ENCODE results near the gene LRTM1. TPM values are rescaled to one million over a fixed set of nuclear protein-coding genes. Genes with fewer than 3 reads are reported as not detected.

Gene LRTM1
- total RNA-seq, 1 donor from 2014 or later: not detected

DNA sequence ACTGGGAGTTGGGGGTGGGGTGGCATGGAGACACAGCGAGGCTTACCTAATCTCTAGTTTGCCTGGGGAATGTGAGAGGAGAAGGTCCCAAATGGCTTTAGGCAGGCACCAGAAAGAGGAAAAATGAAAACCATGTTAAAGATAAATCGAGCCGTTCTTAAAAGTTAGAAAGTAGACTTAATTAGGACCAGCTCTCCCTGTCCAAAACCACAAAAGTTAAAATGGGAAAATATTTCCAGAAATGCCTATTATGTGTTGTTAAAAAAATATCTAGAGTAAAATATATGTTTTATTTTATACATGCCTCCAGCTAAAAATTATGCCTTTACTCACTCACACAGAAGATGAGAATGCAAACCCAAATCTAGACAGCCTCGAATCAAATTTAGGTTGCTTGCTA is 50.1 kb downstream of the LRTM1 start:
- Mint-ChIP-seq H3K9me3 (no peaks in the 10 kb centered on the region), H3K27me3 (ENCODE audit: low read depth) (no peaks in the 10 kb centered on the region), H3K36me3 (ENCODE audit: low read depth) (no peaks in the 10 kb centered on the region), H3K4me3 (ENCODE audit: low read depth) (no peak overlapping the region), H3K27ac (no peak overlapping the region), H3K4me1 (ENCODE audit: low read depth) (no peaks in the 10 kb centered on the region)
- intact Hi-C loops (cut with micrococcal nuclease): no loop called here
- no peak for DNase-seq (ENCODE audit: low spot score)

DNA sequence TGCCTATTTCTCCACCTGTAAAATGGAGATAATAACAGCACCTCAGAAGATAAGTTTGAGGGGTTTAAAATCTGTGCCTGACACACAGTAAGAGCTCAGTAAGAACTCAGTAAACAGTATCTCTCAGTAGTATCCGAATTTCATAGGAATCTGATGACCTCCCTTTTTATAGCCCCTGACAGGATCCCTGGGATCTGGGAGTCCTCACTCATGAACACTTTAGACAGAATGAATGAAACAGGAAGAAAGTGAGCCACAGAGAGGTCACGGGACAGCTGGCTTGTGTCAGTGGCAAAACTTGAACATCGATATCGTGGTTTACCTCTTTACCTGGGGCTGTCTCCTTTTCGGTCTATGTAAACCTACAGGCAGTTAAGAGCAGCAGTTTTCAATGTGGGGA is 51.2 kb downstream of the LRTM1 start:
- no peaks in the 10 kb centered on the region for H3K4me1 Mint-ChIP-seq (ENCODE audit: low read depth)
- no peaks in the 10 kb centered on the region for H3K27me3 Mint-ChIP-seq (ENCODE audit: low read depth)
- H3K9me3 Mint-ChIP-seq: no peaks in the 10 kb centered on the region
- intact Hi-C loops (cut with micrococcal nuclease): no loop called here
- H3K36me3 Mint-ChIP-seq (ENCODE audit: low read depth): no peaks in the 10 kb centered on the region
- no peak overlapping the region for H3K4me3 Mint-ChIP-seq (ENCODE audit: low read depth)
- no peak for DNase-seq (ENCODE audit: low spot score)
- no peak overlapping the region for H3K27ac Mint-ChIP-seq

DNA sequence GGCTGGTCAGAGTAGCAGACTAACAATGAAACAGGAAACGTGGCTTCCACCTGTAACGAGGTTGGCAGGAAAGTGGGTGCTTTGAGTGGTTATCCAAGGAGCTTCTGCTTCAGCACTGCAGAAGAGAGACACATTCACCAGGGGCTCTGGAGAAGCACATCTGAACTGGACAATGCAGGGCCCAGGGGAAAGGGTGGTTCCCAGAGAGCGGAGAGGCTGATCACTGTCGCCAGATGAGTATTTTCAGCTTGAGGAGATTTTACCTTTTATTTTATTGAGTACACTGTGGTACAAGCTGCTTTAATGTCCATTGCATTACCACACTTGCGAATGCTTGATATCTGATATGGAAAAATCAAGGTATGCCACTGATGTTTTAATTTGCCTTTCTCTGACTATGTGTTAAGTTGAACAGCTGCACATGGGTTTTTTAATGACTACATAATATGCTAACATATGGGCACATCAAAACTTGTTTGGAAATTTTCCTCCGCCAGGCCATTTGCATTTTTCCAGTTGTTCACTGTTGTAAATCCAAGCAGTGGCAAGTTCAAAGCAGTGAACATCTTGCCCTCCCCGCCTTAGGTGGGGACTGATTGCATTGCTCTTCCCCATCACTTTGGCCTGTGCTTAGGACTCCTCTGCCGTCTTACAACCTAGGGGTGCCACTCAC is 52.1 kb downstream of the LRTM1 start:
- Mint-ChIP-seq H3K9me3 (no peaks in the 10 kb centered on the region), H3K27me3 (ENCODE audit: low read depth) (no peaks in the 10 kb centered on the region), H3K4me3 (ENCODE audit: low read depth) (no peak overlapping the region), H3K4me1 (ENCODE audit: low read depth) (no peaks in the 10 kb centered on the region), H3K36me3 (ENCODE audit: low read depth) (no peaks in the 10 kb centered on the region), H3K27ac (no peak overlapping the region)
- no peak for DNase-seq (ENCODE audit: low spot score)
- intact Hi-C loops (cut with micrococcal nuclease): no loop called here

DNA sequence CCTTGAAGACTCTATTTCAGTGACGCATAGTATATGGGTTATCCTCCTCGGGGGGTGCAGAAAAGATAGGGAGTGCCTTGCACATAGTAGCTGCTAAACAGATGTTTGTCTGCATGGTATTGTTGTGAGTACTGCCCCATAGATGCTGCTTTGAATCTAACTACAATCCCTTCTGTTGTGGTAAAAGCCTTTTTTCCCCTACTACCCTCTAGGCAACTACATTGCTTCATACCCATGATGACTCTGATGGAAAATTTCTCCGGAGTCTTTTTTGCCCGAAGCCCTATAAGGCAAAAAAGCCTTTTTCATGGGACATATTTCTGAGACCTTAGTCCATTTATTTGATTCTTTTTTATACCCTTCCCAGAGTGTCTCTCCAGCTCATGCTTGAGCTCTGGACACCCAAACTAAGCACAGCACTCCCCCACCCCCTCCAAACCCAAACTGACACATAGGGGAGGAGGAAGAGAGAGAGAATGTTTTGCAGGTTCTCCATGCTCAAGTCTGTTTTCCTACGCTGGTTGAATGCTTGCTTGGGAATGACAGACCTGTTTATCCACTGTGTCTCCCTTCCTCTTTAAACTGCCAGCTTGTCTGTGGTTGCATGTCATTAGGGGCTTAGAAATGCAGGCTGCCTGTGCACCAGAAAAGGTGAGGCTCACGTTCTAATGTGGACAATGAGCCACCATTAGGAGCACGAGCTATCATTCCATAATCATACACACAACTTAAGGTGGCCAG is 52.9 kb downstream of the LRTM1 start:
- intact Hi-C loops (cut with micrococcal nuclease): no loop called here

DNA sequence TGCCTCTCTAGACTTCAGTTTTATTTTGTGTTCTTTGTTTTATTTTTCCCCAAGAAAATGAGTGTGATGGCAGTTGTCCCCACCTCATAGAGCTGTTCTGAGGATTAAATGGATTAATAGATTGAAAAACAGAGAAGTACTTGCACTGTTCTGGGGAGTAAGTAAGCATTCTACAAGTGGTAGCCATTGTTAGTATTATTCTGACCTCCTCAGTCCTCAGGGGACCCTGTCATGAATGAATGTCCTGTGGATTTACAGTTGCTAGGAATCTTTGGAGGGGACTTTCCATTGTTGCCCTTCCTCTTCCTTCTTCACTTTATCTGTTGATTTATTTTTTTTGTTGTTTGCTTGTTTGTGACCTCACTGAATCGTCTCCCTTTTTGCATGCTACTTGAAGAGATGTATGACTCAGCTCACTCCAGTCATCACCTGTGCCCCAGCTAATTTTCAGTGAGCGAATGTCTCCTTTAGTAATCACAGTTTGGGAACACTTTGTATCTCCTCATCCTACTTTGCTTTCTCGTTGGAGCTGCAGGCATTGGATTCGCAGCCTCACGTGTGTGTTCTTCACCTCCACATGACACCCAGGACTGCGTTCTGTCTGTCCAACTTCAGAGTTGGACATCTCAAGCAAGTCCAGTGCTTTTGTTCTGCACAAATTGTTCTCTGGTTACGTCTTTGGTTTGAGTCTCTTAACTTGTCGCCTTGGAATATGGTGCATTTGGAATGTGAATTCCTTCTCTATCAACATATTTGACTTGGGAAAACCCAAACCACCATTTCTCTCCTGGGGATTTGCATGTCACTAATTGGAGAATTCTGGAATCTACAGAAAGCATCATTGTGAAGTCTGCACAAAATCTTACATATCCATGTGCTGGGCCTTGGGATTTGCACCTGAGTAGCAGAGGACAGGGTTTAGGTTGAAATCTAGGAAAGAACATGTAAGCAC is 54.5 kb downstream of the LRTM1 start:
- Mint-ChIP-seq H3K27ac (no peak overlapping the region), H3K27me3 (ENCODE audit: low read depth) (no peaks in the 10 kb centered on the region), H3K4me3 (ENCODE audit: low read depth) (no peak overlapping the region), H3K9me3 (no peaks in the 10 kb centered on the region), H3K4me1 (ENCODE audit: low read depth) (no peaks in the 10 kb centered on the region), H3K36me3 (ENCODE audit: low read depth) (no peaks in the 10 kb centered on the region)
- intact Hi-C loops (cut with micrococcal nuclease): no loop called here
- no peak for DNase-seq (ENCODE audit: low spot score)

More for the DNA sequence above, 52.9 kb downstream of the LRTM1 start:
- Mint-ChIP-seq H3K27ac (no peak overlapping the region), H3K4me1 (ENCODE audit: low read depth) (no peaks in the 10 kb centered on the region), H3K9me3 (no peaks in the 10 kb centered on the region), H3K36me3 (ENCODE audit: low read depth) (no peaks in the 10 kb centered on the region), H3K4me3 (ENCODE audit: low read depth) (no peak overlapping the region), H3K27me3 (ENCODE audit: low read depth) (no peaks in the 10 kb centered on the region)
- DNase-seq (ENCODE audit: low spot score): no peak

DNA sequence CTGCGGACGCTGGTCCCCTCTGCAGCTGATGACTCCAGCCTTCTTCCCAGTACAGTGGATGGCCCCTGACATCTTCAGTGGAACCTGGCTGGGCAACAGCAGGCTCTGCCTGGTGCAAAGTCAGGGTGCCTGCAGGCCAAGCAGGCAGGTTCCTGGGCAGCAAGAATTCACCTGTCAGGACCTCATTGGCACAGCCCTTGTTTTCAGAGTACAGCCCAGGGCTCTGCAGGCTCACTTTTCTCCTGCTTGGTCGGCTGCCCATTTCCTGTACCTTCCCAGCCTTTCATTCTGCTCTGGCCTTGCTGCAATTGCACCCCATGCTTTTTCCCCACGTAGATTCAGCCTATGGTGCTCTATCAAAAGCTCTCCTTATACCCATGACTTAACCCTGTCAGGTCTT is 56.0 kb downstream of the LRTM1 start:
- H3K9me3 Mint-ChIP-seq: no peaks in the 10 kb centered on the region
- intact Hi-C loops (cut with micrococcal nuclease): no loop called here
- no peak for DNase-seq (ENCODE audit: low spot score)
- H3K27me3 Mint-ChIP-seq (ENCODE audit: low read depth): no peaks in the 10 kb centered on the region
- no peaks in the 10 kb centered on the region for H3K36me3 Mint-ChIP-seq (ENCODE audit: low read depth)
- H3K4me3 Mint-ChIP-seq (ENCODE audit: low read depth): no peak overlapping the region
- no peak overlapping the region for H3K27ac Mint-ChIP-seq
- no peaks in the 10 kb centered on the region for H3K4me1 Mint-ChIP-seq (ENCODE audit: low read depth)

DNA sequence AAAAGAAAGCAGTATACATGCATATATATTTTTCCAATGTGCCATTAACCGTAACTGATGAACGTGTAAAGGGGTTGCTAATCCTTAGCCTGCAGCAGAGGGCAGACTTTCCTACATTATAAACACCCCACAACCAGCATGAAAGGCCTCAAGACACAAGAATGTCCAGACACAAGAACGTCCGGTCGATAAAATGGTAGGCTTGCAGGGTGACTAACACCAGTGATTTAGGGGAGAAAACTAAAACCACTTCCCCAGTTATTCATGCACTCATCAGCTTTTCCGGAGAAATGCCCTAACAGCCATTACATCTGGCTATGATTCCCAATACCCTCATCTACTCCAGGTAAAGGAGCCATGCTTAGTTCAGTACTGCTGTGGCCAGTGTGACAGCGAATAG is 57.4 kb downstream of the LRTM1 start:
- Mint-ChIP-seq H3K4me1 (ENCODE audit: low read depth) (no peaks in the 10 kb centered on the region), H3K27ac (no peak overlapping the region), H3K27me3 (ENCODE audit: low read depth) (no peaks in the 10 kb centered on the region), H3K36me3 (ENCODE audit: low read depth) (no peaks in the 10 kb centered on the region), H3K9me3 (no peaks in the 10 kb centered on the region), H3K4me3 (ENCODE audit: low read depth) (no peak overlapping the region)
- intact Hi-C loops (cut with micrococcal nuclease): no loop called here
- no peak for DNase-seq (ENCODE audit: low spot score)

Data from activated T-helper 2 cell treated with anti-CD3 and anti-CD28 coated beads, Interferon-gamma antibody, Interleukin-2, Interleukin-4, amounts not matched to agents 10 μg/mL and 5 μg/mL and 100 μg/mL, durations not matched to agents 14 hours and 24 hours and 36 hours (primary cell).